ENCODE measurements around the gene ZFP1. TPM values are rescaled to one million over a fixed set of nuclear protein-coding genes. Genes with fewer than 3 reads are reported as not detected.
A peak's percentile ranks its signal among the peaks of the same experiment; 100 is the strongest.
"Not testable (repeated sequence)": the region's sequence is repeated elsewhere in the genome, so short reads cannot be mapped to it uniquely, and the experiment has no call there.

ZFP1 gene
- total RNA-seq, 8 experiments from 2014 or later: 3.4 to 33.6 (median 22.6) TPM

- no peak for ATAC-seq (replicated peaks in 6 of 8)
- WGBS, 10 experiments: 94 to 100% methylated on average over 3 to 15 of the region's 45 CpGs; no CpG with 5 or more reads in 8 of the 10 experiments
- Histone ChIP-seq H3K4me3 (no peak overlapping the region), H3K4me1 (replicated peaks in 1 of 2) (peaks cover 8 to 14% of the 10 kb centered on the region in 2 donors), H3K27ac (no peak overlapping the region)
- in situ Hi-C loops (cut with MboI; ENCODE audit: low pct_unique_long_range_greater_than_20kb in 2 of 9, low sequenced_read_pairs in 9 of 9, unreplicated experiment in 9 of 9): loop anchor here in 2 of 9 experiments (25.0 kb wide), 2 partner anchors 128 to 403 kb away; partner anchors contain the start of genes MLKL (in 1 of the 2), WDR59 (in 1 of the 2) and ZNRF1 (in 1 of the 2)
Observed at GRCh38 chr16:75114946-75115825, 33.1 kb upstream of the ZFP1 start.

- 25 to 54% (median 47%) methylated on average over 3 to 5 of the region's 15 CpGs; no CpG with 5 or more reads in 6 of the 10 experiments for WGBS, 10 experiments
Observed at GRCh38 chr16:75116081-75116910, 32.0 kb upstream of the ZFP1 start, which contains the start of gene LDHD. LDHD (minus strand) TSS chr16:75116780; CDS start chr16:75116720, 60 bp downstream.

GRCh38 chr16:75116911-75117245 is 31.4 kb upstream of the ZFP1 start:
- H3K4me1 ChIP-seq (replicated peaks in 1 of 2): no peaks in the 10 kb centered on the region
- H3K27ac ChIP-seq: no peak overlapping the region
- WGBS, 10 experiments: 14 to 90% (median 28%) methylated on average over 2 to 3 of the region's 3 CpGs; no CpG with 5 or more reads in 4 of the 10 experiments
- in situ Hi-C loops (cut with MboI; ENCODE audit: low pct_unique_long_range_greater_than_20kb in 2 of 9, low sequenced_read_pairs in 9 of 9, unreplicated experiment in 9 of 9): loop anchor here in 2 of 9 experiments (25.0 kb wide), 2 partner anchors 130 to 405 kb away; partner anchors contain the start of genes MLKL (in 1 of the 2), WDR59 (in 1 of the 2) and ZNRF1 (in 1 of the 2)
- H3K4me3 ChIP-seq: peak overlapping the region in 1 of 5 donors; percentile 30
- ATAC-seq (replicated peaks in 6 of 8): peak in 2 of 8 experiments; percentile 1 to 12

More at GRCh38 chr16:75116081-75116910, 32.0 kb upstream of the ZFP1 start, which contains the start of gene LDHD:
- H3K27ac ChIP-seq: no peak within 1 kb of the TSS
- H3K4me1 ChIP-seq (replicated peaks in 1 of 2): peaks cover 0 to 3% of the 10 kb centered on the region in 2 donors
- in situ Hi-C loops (cut with MboI; ENCODE audit: low pct_unique_long_range_greater_than_20kb in 2 of 9, low sequenced_read_pairs in 9 of 9, unreplicated experiment in 9 of 9): loop anchor here in 2 of 9 experiments (25.0 kb wide), 2 partner anchors 129 to 404 kb away; partner anchors contain the start of genes MLKL (in 1 of the 2), WDR59 (in 1 of the 2) and ZNRF1 (in 1 of the 2)
- peak; percentile 84 to 98 (median 94) for ATAC-seq (replicated peaks in 6 of 8)
- peak within 1 kb of the TSS in 3 of 5 donors; percentile 24 to 33 (median 30) for H3K4me3 ChIP-seq

- 40 to 100% (median 65%) methylated on average over 1 to 5 of the region's 6 CpGs for WGBS, 10 experiments
- ATAC-seq (replicated peaks in 6 of 8): no peak
- Histone ChIP-seq H3K4me1 (replicated peaks in 1 of 2) (no peaks in the 10 kb centered on the region), H3K27ac (no peak overlapping the region), H3K4me3 (no peak overlapping the region)
- in situ Hi-C loops (cut with MboI; ENCODE audit: low pct_unique_long_range_greater_than_20kb in 2 of 9, low sequenced_read_pairs in 9 of 9, unreplicated experiment in 9 of 9): loop anchor here in 2 of 9 experiments (25.0 kb wide), 2 partner anchors 132 to 407 kb away; partner anchors contain the start of genes MLKL (in 1 of the 2), WDR59 (in 1 of the 2) and ZNRF1 (in 1 of the 2)
Observed at GRCh38 chr16:75118943-75119539, 29.3 kb upstream of the ZFP1 start.

- in situ Hi-C loops (cut with MboI; ENCODE audit: low pct_unique_long_range_greater_than_20kb in 2 of 9, low sequenced_read_pairs in 9 of 9, unreplicated experiment in 9 of 9): loop anchor here in 2 of 9 experiments (25.0 kb wide), 2 partner anchors 133 to 408 kb away; partner anchors contain the start of genes MLKL (in 1 of the 2), WDR59 (in 1 of the 2) and ZNRF1 (in 1 of the 2)
- no peak for ATAC-seq (replicated peaks in 6 of 8)
- Histone ChIP-seq H3K4me3 (no peak overlapping the region), H3K27ac (no peak overlapping the region), H3K4me1 (replicated peaks in 1 of 2) (no peaks in the 10 kb centered on the region)
- WGBS, 10 experiments: 59 to 100% (median 79%) methylated on average over 1 to 4 of the region's 4 CpGs
Observed at GRCh38 chr16:75120253-75120652, 28.1 kb upstream of the ZFP1 start.

- in situ Hi-C loops (cut with MboI; ENCODE audit: low pct_unique_long_range_greater_than_20kb in 2 of 9, low sequenced_read_pairs in 9 of 9, unreplicated experiment in 9 of 9): loop anchor here in 2 of 9 experiments (25.0 kb wide), 2 partner anchors 135 to 410 kb away; partner anchors contain the start of genes MLKL (in 1 of the 2), WDR59 (in 1 of the 2) and ZNRF1 (in 1 of the 2)
- Histone ChIP-seq H3K27ac (no peak overlapping the region), H3K4me3 (no peak overlapping the region), H3K4me1 (replicated peaks in 1 of 2) (no peaks in the 10 kb centered on the region)
- 73 to 100% (median 83%) methylated on average over 2 to 6 of the region's 6 CpGs; no CpG with 5 or more reads in 2 of the 10 experiments for WGBS, 10 experiments
- no peak for ATAC-seq (replicated peaks in 6 of 8)
Observed at GRCh38 chr16:75121949-75122568, 26.3 kb upstream of the ZFP1 start.

- Histone ChIP-seq H3K4me1 (replicated peaks in 1 of 2) (no peaks in the 10 kb centered on the region), H3K4me3 (no peak overlapping the region), H3K27ac (no peak overlapping the region)
- in situ Hi-C loops (cut with MboI; ENCODE audit: low pct_unique_long_range_greater_than_20kb in 2 of 9, low sequenced_read_pairs in 9 of 9, unreplicated experiment in 9 of 9): loop anchor here in 2 of 9 experiments (25.0 kb wide), 2 partner anchors 135 to 410 kb away; partner anchors contain the start of genes MLKL (in 1 of the 2), WDR59 (in 1 of the 2) and ZNRF1 (in 1 of the 2)
- ATAC-seq (replicated peaks in 6 of 8): no peak
- WGBS, 10 experiments: 22 to 100% (median 91%) methylated on average over 1 of the region's 1 CpG; no CpG with 5 or more reads in 2 of the 10 experiments
Observed at GRCh38 chr16:75122609-75123008, 25.7 kb upstream of the ZFP1 start.

GRCh38 chr16:75127713-75128415 is 20.5 kb upstream of the ZFP1 start:
- ATAC-seq (replicated peaks in 6 of 8): no peak

GRCh38 chr16:75129421-75130149 is 18.7 kb upstream of the ZFP1 start:
- H3K4me3 ChIP-seq; in situ Hi-C loops (cut with MboI; ENCODE audit: low pct_unique_long_range_greater_than_20kb in 2 of 9, low sequenced_read_pairs in 9 of 9, unreplicated experiment in 9 of 9); H3K4me1 ChIP-seq (replicated peaks in 1 of 2); H3K27ac ChIP-seq; ATAC-seq (replicated peaks in 6 of 8): not testable (repeated sequence)
- WGBS, 10 experiments: 60 to 100% (median 82%) methylated on average over 1 to 5 of the region's 5 CpGs; no CpG with 5 or more reads in 2 of the 10 experiments

More at GRCh38 chr16:75127713-75128415, 20.5 kb upstream of the ZFP1 start:
- Histone ChIP-seq H3K4me3 (no peak overlapping the region), H3K4me1 (replicated peaks in 1 of 2) (no peaks in the 10 kb centered on the region), H3K27ac (no peak overlapping the region)
- in situ Hi-C loops (cut with MboI; ENCODE audit: low pct_unique_long_range_greater_than_20kb in 2 of 9, low sequenced_read_pairs in 9 of 9, unreplicated experiment in 9 of 9): no loop called here
- WGBS, 10 experiments: 6 to 93% (median 64%) methylated on average over 2 to 4 of the region's 4 CpGs; no CpG with 5 or more reads in 1 of the 10 experiments

GRCh38 chr16:75130150-75130771 is 18.1 kb upstream of the ZFP1 start:
- ATAC-seq (replicated peaks in 6 of 8): peak in 1 of 8 experiments; percentile 34
- in situ Hi-C loops (cut with MboI; ENCODE audit: low pct_unique_long_range_greater_than_20kb in 2 of 9, low sequenced_read_pairs in 9 of 9, unreplicated experiment in 9 of 9): no loop called here
- no peak overlapping the region for H3K4me3 ChIP-seq
- H3K4me1 ChIP-seq (replicated peaks in 1 of 2): no peaks in the 10 kb centered on the region
- 19 to 88% (median 73%) methylated on average over 2 to 9 of the region's 9 CpGs; no CpG with 5 or more reads in 2 of the 10 experiments for WGBS, 10 experiments
- H3K27ac ChIP-seq: no peak overlapping the region

Measured in motor neuron (in vitro differentiated cells).